Keratinocyte (primary cell): ENCODE measurements around the gene CAMSAP3. TPM values are rescaled to one million over a fixed set of nuclear protein-coding genes. Genes with fewer than 3 reads are reported as not detected.
A peak's percentile ranks its signal among the peaks of the same experiment; 100 is the strongest.

Experiments used
- DNase-seq: peaks from one replicate; pipeline ENCODE4 v3.0.0-alpha.2; 2011; ENCODE audit warnings: low read depth, missing footprints, low spot score
- FAIRE-seq: peaks from 2 replicates; lab custom pipeline; 2011; peaks lifted over from hg19 to GRCh38; lab: Jason Lieb, UNC
- H2AFZ ChIP-seq: 2 replicates; pipeline ENCODE4 v1.6.0; 2012; ENCODE audit warnings: low read length, control low read depth, inconsistent platforms; ENCODE audit not compliant: control insufficient read depth
- H3K27ac ChIP-seq: 2 replicates; pipeline ENCODE4 v1.5.1; 2011; ENCODE audit warnings: low read length; ENCODE audit not compliant: control insufficient read depth, insufficient read depth
- H3K27me3 ChIP-seq: 3 replicates; pipeline ENCODE4 v1.6.0; 2011; ENCODE audit warnings: low read length; ENCODE audit not compliant: control insufficient read depth, insufficient read depth; ENCODE audit errors: extremely low read depth
- H3K36me3 ChIP-seq, 2 experiments: 2 replicates in 1 of 2; 3 replicates in 1 of 2; pipeline ENCODE4 v1.5.1; 2011; ENCODE audit warnings: low read length in 2 of 2, mild to moderate bottlenecking in 1 of 2; ENCODE audit not compliant: control insufficient read depth in 2 of 2, insufficient read depth in 2 of 2; ENCODE audit errors: extremely low read depth in 1 of 2
- H3K4me1 ChIP-seq: 3 replicates; pipeline ENCODE4 v1.5.1; 2011; ENCODE audit warnings: low read length; ENCODE audit not compliant: control insufficient read depth, insufficient read depth; ENCODE audit errors: extremely low read depth
- H3K4me2 ChIP-seq: 3 replicates; pipeline ENCODE4 v1.6.0; 2011; ENCODE audit warnings: low read depth, low read length; ENCODE audit not compliant: control insufficient read depth, insufficient read depth; ENCODE audit errors: extremely low read depth
- H3K4me3 ChIP-seq, 3 experiments: fragments of 200-600 bp in 1 of 3; sonication (generic) in 1 of 3; 2 replicates in 2 of 3; 3 replicates in 1 of 3; pipeline ENCODE4 v1.5.1; 2011 to 2016; ENCODE audit warnings: low read length in 3 of 3, mild to moderate bottlenecking in 3 of 3, control low read depth in 2 of 3, inconsistent platforms in 1 of 3, low read depth in 1 of 3, mixed read lengths in 1 of 3, mixed run types in 1 of 3, moderate library complexity in 1 of 3; ENCODE audit not compliant: control insufficient read depth in 2 of 3, insufficient read depth in 2 of 3; ENCODE audit errors: extremely low read depth in 1 of 3
- H3K79me2 ChIP-seq: 2 replicates; pipeline ENCODE4 v1.6.0; 2012; ENCODE audit warnings: low read length; ENCODE audit not compliant: control insufficient read depth, insufficient read depth
- H3K9ac ChIP-seq: 3 replicates; pipeline ENCODE4 v1.6.0; 2011; ENCODE audit warnings: low read length; ENCODE audit not compliant: control insufficient read depth, insufficient read depth; ENCODE audit errors: extremely low read depth
- H3K9me1 ChIP-seq: 3 replicates; pipeline ENCODE4 v1.6.0; 2011; ENCODE audit warnings: low read length; ENCODE audit not compliant: control insufficient read depth, insufficient read depth; ENCODE audit errors: extremely low read depth
- H3K9me3 ChIP-seq: 2 replicates; pipeline ENCODE4 v1.5.1; 2012; ENCODE audit warnings: low read depth, low read length; ENCODE audit not compliant: control insufficient read depth
- H4K20me1 ChIP-seq: 3 replicates; pipeline ENCODE4 v1.6.0; 2011; ENCODE audit warnings: low read length; ENCODE audit not compliant: control insufficient read depth, insufficient read depth; ENCODE audit errors: extremely low read depth
- CTCF ChIP-seq, 3 experiments: IDR thresholded peaks in 1 of 3; conservative IDR thresholded peaks in 1 of 3; optimal IDR thresholded peaks in 1 of 3; 2 replicates in 2 of 3; 3 replicates in 1 of 3; pipeline versions ENCODE3 to v1.5.1; 2011; ENCODE audit warnings: low read length in 3 of 3, mild to moderate bottlenecking in 3 of 3, moderate library complexity in 2 of 3, control low read depth in 1 of 3, inconsistent platforms in 1 of 3; ENCODE audit not compliant: insufficient read depth in 2 of 3; ENCODE audit errors: extremely low read depth in 1 of 3
- EZH2 ChIP-seq: IDR thresholded peaks from one replicate; pipeline ENCODE4 v1.6.1; 2012; ENCODE audit warnings: inconsistent platforms, mild to moderate bottlenecking, low read length, moderate library complexity
- dilution Hi-C: fragments of 300-500 bp; cut with MboI; formaldehyde crosslinking; loops from one replicate; pipeline ENCODE4 v1.7.0; 2020; ENCODE audit warnings: low sequenced_read_pairs; ENCODE audit not compliant: extremely low pct_ligation_motif_present
- polyA plus RNA-seq, 5 experiments: library from polyadenylated mRNA; depleted of rRNA in 3 of 5; stranded (reverse) in 3 of 5; stranded (forward) in 1 of 5; unstranded in 1 of 5; fragments of >200 nt; gene quantifications; 1 replicate in 1 of 5; 2 replicates in 3 of 5; 3 replicates in 1 of 5; pipeline versions ENCODE4 v1.2.1 to v1.2.3, GENCODE V29; 2011 to 2012; ENCODE audit warnings: missing spikeins in 2 of 5, low read depth in 1 of 5, low replicate concordance in 1 of 5

Gene CAMSAP3
- polyA plus RNA-seq, 1 donor (not counting 4 experiments of a cell fraction or from before 2014, with no cell fraction given) = 2.4 TPM

- H4K20me1 ChIP-seq = no peaks in the 10 kb centered on the region
- no peaks in the 10 kb centered on the region for H3K9me1 ChIP-seq
- H3K4me3 ChIP-seq = no peak overlapping the region
- dilution Hi-C loops = no loop called here
- no peak overlapping the region for H2AFZ ChIP-seq
- H3K79me2 ChIP-seq = peaks cover 19% of the 10 kb centered on the region
- peak overlapping the region; percentile 37 for H3K4me2 ChIP-seq
- DNase-seq (no peak), FAIRE-seq (no peak)
- H3K27ac ChIP-seq = no peak overlapping the region
- H3K36me3 ChIP-seq = peaks cover 6 to 14% of the 10 kb centered on the region in 2 experiments
- H3K27me3 ChIP-seq = no peaks in the 10 kb centered on the region
- peaks cover 3% of the 10 kb centered on the region for H3K4me1 ChIP-seq
- TF ChIP-seq EZH2 (no peak), CTCF (optimal IDR thresholded peaks at IDR 0.05 in 1 of 3, IDR thresholded peaks at IDR 0.05 in 1 of 3, conservative IDR thresholded peaks at IDR 0.05 in 1 of 3; ENCODE audit: extremely low read depth in 1 of 3, insufficient read depth in 2 of 3, low read length in 3 of 3) (no peak)
- no peak overlapping the region for H3K9ac ChIP-seq
- no peaks in the 10 kb centered on the region for H3K9me3 ChIP-seq
These were observed 40.6 kb downstream of the CAMSAP3 start for GRCh38 chr19:7636317-7636690.

GRCh38 chr19:7636691-7637373 is 41.2 kb downstream of the CAMSAP3 start, which contains the start of gene STXBP2:
Gene STXBP2 (plus strand): TSS chr19:7637110. CDS start chr19:7637150, 40 bp downstream.
- peak; percentile 42 for DNase-seq
- no peaks in the 10 kb centered on the region for H4K20me1 ChIP-seq
- H3K4me3 ChIP-seq = peak within 1 kb of the TSS; percentile 76 to 87 (median 86)
- peak; percentile 20 for FAIRE-seq
- H3K79me2 ChIP-seq = peaks cover 16% of the 10 kb centered on the region
- peaks cover 6 to 11% of the 10 kb centered on the region in 2 experiments for H3K36me3 ChIP-seq
- dilution Hi-C loops = no loop called here
- H3K4me2 ChIP-seq = peak within 1 kb of the TSS; percentile 86
- peak within 1 kb of the TSS; percentile 88 for H3K9ac ChIP-seq
- H3K27ac ChIP-seq = peak within 1 kb of the TSS; percentile 67
- no peaks in the 10 kb centered on the region for H3K9me1 ChIP-seq
- H3K27me3 ChIP-seq = no peaks in the 10 kb centered on the region
- H2AFZ ChIP-seq = peak within 1 kb of the TSS; percentile 91
- peaks cover 3% of the 10 kb centered on the region for H3K4me1 ChIP-seq
- no peaks in the 10 kb centered on the region for H3K9me3 ChIP-seq
- TF ChIP-seq CTCF (optimal IDR thresholded peaks at IDR 0.05 in 1 of 3, IDR thresholded peaks at IDR 0.05 in 1 of 3, conservative IDR thresholded peaks at IDR 0.05 in 1 of 3; ENCODE audit: extremely low read depth in 1 of 3, insufficient read depth in 2 of 3, low read length in 3 of 3) = no peak
- no peak for TF ChIP-seq EZH2
